ENCODE measurements around the gene ROR1.

The ROR1 gene

DNA sequence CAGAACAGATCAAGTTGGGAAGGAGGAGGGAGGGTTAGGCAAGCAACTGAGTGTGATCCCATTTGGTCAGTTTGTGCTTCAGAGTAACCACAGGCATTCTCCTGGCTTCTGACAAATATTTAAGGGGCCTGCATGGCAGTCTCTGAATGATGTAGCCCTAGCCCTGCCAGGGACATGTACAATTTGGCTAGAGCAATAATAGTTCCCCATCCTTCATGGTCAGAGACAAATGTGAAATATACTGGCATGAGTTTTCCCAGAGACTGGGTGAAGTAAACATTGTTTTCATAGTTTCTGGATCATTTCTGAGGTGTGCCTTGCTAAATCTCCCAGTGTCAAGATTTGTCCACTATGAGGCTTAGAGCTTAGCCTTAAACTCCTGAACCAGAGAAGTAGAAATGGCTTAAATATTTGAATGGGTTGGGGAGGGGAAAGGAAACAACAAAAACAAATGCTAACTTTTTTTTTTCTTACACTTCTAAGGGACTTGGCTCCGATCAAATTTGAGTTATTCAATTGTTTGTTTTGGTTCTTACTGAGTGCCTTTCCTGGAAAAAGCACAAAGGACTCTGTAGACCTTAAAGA, 387.6 kb downstream of the ROR1 start:
- Mint-ChIP-seq H3K36me3 (peaks cover 2 to 3% of the 10 kb centered on the region in 2 donors), H3K27me3 (no peaks in the 10 kb centered on the region), H3K27ac (no peak overlapping the region), H3K4me3 (no peak overlapping the region), H3K9me3 (no peaks in the 10 kb centered on the region), H3K4me1 (no peaks in the 10 kb centered on the region)
- no peak for DNase-seq
- no peak for ATAC-seq (replicated peaks)

GRCh38 chr1:64162151-64162550, 388.3 kb downstream of the ROR1 start:
- no peaks in the 10 kb centered on the region for H3K9me3 Mint-ChIP-seq
- DNase-seq (no peak), ATAC-seq (replicated peaks) (no peak)
- H3K36me3 Mint-ChIP-seq: peaks cover 2 to 3% of the 10 kb centered on the region in 2 donors
- no peaks in the 10 kb centered on the region for H3K4me1 Mint-ChIP-seq
- no peaks in the 10 kb centered on the region for H3K27me3 Mint-ChIP-seq
- no peak overlapping the region for H3K4me3 Mint-ChIP-seq
- H3K27ac Mint-ChIP-seq: no peak overlapping the region

GRCh38 chr1:64162804-64163203, 389.0 kb downstream of the ROR1 start:
- peaks cover 2 to 3% of the 10 kb centered on the region in 2 donors for H3K36me3 Mint-ChIP-seq
- DNase-seq: no peak
- ATAC-seq (replicated peaks): no peak
- no peaks in the 10 kb centered on the region for H3K27me3 Mint-ChIP-seq
- H3K9me3 Mint-ChIP-seq: no peaks in the 10 kb centered on the region
- no peak overlapping the region for H3K4me3 Mint-ChIP-seq
- no peak overlapping the region for H3K27ac Mint-ChIP-seq
- H3K4me1 Mint-ChIP-seq: no peaks in the 10 kb centered on the region

GRCh38 chr1:64163431-64163830, 389.6 kb downstream of the ROR1 start:
- H3K27me3 Mint-ChIP-seq: no peaks in the 10 kb centered on the region
- no peak overlapping the region for H3K4me3 Mint-ChIP-seq
- peaks cover 2 to 3% of the 10 kb centered on the region in 2 donors for H3K36me3 Mint-ChIP-seq
- H3K4me1 Mint-ChIP-seq: no peaks in the 10 kb centered on the region
- ATAC-seq (replicated peaks) (no peak), DNase-seq (no peak)
- H3K27ac Mint-ChIP-seq: no peak overlapping the region
- H3K9me3 Mint-ChIP-seq: no peaks in the 10 kb centered on the region

DNA sequence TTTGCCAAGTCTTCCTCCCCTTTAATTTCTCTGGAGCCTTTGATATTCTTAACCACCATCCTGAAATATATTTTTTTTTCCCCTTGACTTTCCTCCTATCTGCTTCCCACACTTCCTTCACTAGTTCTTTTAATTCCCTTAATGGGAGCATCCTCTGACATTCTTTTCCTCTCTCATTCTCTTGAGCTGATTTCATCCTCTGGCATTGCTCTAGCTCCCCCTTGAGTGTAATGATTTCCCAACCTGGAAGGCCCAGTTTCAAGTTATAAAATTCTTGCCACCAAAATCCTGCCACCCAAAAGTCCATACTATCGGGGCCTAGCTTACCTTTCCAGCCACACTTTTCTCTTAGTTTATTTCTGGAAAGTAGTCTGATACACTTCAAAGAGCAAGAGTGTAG, 390.2 kb downstream of the ROR1 start:
- H3K27ac Mint-ChIP-seq: no peak overlapping the region
- H3K4me1 Mint-ChIP-seq: no peaks in the 10 kb centered on the region
- peaks cover 2 to 3% of the 10 kb centered on the region in 2 donors for H3K36me3 Mint-ChIP-seq
- ATAC-seq (replicated peaks): no peak
- H3K27me3 Mint-ChIP-seq: no peaks in the 10 kb centered on the region
- no peak for DNase-seq
- no peaks in the 10 kb centered on the region for H3K9me3 Mint-ChIP-seq
- no peak overlapping the region for H3K4me3 Mint-ChIP-seq

DNA sequence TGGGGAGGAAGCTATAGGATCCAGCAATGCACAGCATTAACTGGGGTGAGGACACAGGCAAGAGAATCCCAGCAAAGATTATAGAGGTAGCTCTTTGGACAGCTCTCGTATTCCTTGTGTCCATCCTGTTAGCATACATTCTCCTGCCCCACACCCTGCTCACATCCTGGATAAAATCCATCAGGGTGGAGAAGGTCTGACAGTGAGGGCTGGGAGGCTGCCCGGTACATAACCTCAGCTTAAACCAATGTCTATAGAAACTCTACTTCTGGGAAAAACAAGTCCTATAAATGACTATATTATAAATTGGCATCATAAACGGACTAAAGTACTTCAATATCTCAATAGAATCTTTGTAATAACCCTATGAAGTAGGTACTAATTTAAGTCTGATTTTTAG, 392.8 kb downstream of the ROR1 start:
- ATAC-seq (replicated peaks): no peak
- Mint-ChIP-seq H3K36me3 (peaks cover 4 to 6% of the 10 kb centered on the region in 2 donors), H3K27me3 (peaks cover 6 to 7% of the 10 kb centered on the region in 2 donors), H3K9me3 (peaks cover 0 to 6% of the 10 kb centered on the region in 2 donors), H3K4me3 (no peak overlapping the region), H3K27ac (no peak overlapping the region), H3K4me1 (peaks cover 9 to 10% of the 10 kb centered on the region in 2 donors)
- DNase-seq: no peak

DNA sequence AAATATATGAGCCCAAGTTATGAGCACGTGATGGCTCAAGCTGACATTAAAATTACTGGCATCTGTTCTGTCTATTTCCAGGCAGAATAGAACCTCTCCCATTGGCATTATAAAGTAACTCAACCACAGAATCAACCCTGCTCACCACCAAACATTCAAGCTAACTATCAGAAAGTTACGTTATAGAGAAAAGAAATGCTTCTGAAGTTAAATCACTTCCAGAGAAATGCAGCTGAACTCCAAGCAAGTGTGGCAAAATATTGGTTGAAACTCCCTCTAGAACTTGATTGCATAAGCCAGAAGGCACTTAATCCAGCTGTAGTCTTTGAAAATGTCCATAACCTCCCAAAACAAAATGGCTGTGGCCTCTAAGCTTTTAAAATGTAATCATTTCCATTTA, 393.4 kb downstream of the ROR1 start:
- Mint-ChIP-seq H3K4me3 (no peak overlapping the region), H3K27ac (no peak overlapping the region), H3K27me3 (peaks cover 6 to 7% of the 10 kb centered on the region in 2 donors), H3K4me1 (peaks cover 12 to 15% of the 10 kb centered on the region in 2 donors), H3K36me3 (peaks cover 2 to 6% of the 10 kb centered on the region in 2 donors), H3K9me3 (peaks cover 0 to 6% of the 10 kb centered on the region in 2 donors)
- DNase-seq (no peak), ATAC-seq (replicated peaks) (no peak)

DNA sequence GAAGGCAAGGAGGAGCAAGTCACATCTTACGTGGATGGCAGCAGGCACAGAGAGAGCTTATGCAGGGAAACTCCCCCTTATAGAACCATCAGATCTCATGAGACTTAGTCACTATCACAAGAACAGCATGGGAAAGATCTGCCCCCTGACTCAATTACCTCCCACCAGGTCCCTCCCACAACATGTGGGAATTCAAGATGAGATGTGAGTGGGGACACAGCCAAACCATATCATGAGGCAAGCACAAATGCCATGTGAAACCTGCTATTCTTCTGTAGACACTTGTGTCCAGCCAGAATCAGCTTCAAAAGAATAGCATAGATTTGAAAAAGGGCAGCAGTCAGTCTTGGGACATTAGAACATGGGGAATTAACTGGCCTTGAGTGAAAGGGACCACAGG, 397.4 kb downstream of the ROR1 start:
- H3K4me1 Mint-ChIP-seq: peaks cover 14 to 16% of the 10 kb centered on the region in 2 donors
- no peak overlapping the region for H3K27ac Mint-ChIP-seq
- DNase-seq (no peak), ATAC-seq (replicated peaks) (no peak)
- peaks cover 4 to 6% of the 10 kb centered on the region in 2 donors for H3K36me3 Mint-ChIP-seq
- no peak overlapping the region for H3K4me3 Mint-ChIP-seq
- peaks cover 6 to 7% of the 10 kb centered on the region in 2 donors for H3K27me3 Mint-ChIP-seq
- peaks cover 0 to 6% of the 10 kb centered on the region in 2 donors for H3K9me3 Mint-ChIP-seq

DNA sequence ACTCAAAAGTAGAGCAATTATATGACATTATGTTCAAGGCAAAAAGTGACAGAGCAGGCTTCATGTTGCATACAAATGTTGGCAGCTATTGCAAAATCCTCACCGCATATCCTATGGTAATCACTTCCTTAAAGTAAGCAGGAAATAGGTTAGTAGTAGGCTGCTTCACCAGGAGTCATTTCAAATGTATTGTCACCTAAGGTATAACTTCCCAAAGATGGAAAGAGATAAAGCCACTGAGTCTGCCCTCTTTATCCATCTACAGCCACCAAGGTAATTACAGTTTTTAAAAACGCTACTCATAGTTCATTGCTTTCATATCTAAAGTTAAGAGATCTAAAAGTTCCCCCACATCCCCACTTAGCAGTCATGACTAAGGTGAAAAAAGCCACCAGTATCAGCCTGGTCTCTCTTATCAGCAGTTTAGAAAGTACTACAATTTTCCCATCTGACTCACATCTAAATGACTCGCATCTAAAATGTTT, 398.0 kb downstream of the ROR1 start:
- Mint-ChIP-seq H3K36me3 (peaks cover 4 to 6% of the 10 kb centered on the region in 2 donors), H3K27ac (no peak overlapping the region), H3K4me3 (no peak overlapping the region), H3K27me3 (peaks cover 6 to 7% of the 10 kb centered on the region in 2 donors), H3K4me1 (peaks cover 14 to 21% of the 10 kb centered on the region in 2 donors), H3K9me3 (peaks cover 0 to 6% of the 10 kb centered on the region in 2 donors)
- ATAC-seq (replicated peaks) (peak; percentile 34 to 54), DNase-seq (no peak)

GRCh38 chr1:64172458-64172983, 398.7 kb downstream of the ROR1 start:
- Mint-ChIP-seq H3K4me3 (no peak overlapping the region), H3K27ac (no peak overlapping the region), H3K4me1 (peaks cover 14 to 21% of the 10 kb centered on the region in 2 donors), H3K9me3 (peaks cover 0 to 6% of the 10 kb centered on the region in 2 donors), H3K36me3 (peaks cover 4 to 6% of the 10 kb centered on the region in 2 donors), H3K27me3 (peaks cover 6 to 7% of the 10 kb centered on the region in 2 donors)
- ATAC-seq (replicated peaks): no peak
- DNase-seq: no peak

- no peak overlapping the region for H3K27ac Mint-ChIP-seq
- peaks cover 6 to 7% of the 10 kb centered on the region in 2 donors for H3K27me3 Mint-ChIP-seq
- H3K4me3 Mint-ChIP-seq: no peak overlapping the region
Observed at GRCh38 chr1:64173336-64173940, 399.6 kb downstream of the ROR1 start.

DNA sequence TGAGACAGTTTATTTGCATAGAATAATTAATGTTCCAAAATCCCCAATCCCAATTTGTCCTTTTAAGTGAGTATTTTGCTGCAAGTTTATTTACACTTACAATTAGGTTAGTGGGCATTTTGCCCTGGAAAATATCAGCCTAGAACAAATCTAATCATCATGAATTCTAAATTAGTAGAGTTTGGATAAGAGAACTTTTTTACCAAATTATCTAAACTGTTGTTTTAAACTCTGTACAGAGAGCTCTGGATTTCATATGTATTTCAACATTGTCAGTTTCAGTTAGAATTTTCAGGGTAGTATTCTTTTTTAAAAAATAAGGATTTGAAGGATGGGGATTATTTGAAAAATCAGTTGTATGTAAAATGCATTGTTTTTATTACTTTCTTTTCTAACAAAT, 401.8 kb downstream of the ROR1 start:
- Mint-ChIP-seq H3K36me3 (peaks cover 8 to 13% of the 10 kb centered on the region in 2 donors), H3K27me3 (peaks cover 5 to 6% of the 10 kb centered on the region in 2 donors), H3K4me1 (peaks cover 14 to 21% of the 10 kb centered on the region in 2 donors), H3K27ac (no peak overlapping the region), H3K9me3 (peaks cover 0 to 4% of the 10 kb centered on the region in 2 donors), H3K4me3 (no peak overlapping the region)
- DNase-seq: no peak
- no peak for ATAC-seq (replicated peaks)

More at GRCh38 chr1:64173336-64173940, 399.6 kb downstream of the ROR1 start:
- H3K4me1 Mint-ChIP-seq: peaks cover 14 to 21% of the 10 kb centered on the region in 2 donors
- peaks cover 0 to 6% of the 10 kb centered on the region in 2 donors for H3K9me3 Mint-ChIP-seq
- DNase-seq (no peak), ATAC-seq (replicated peaks) (no peak)
- H3K36me3 Mint-ChIP-seq: peaks cover 8 to 12% of the 10 kb centered on the region in 2 donors

DNA sequence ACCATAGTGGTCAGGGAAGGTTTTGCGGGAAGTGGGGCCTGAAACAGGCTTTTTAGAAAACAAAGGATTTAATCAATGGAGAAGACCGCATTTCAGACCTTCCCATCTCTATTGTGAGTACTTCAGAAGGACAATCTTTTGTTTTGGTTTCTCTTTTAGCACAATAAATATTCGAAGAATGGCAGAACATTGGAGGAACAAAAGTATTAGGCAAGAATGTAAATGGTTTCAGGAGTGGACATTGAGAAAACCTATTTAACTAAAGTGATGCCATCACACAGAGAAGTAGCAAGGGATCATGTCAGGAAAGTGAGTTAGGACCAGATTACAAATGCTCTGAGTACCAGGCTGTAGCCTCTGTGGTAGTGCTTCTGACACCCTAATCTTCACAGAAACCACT, 402.8 kb downstream of the ROR1 start:
- Mint-ChIP-seq H3K4me3 (no peak overlapping the region), H3K4me1 (peaks cover 5 to 12% of the 10 kb centered on the region in 2 donors), H3K36me3 (peaks cover 6 to 8% of the 10 kb centered on the region in 2 donors), H3K9me3 (no peaks in the 10 kb centered on the region), H3K27me3 (no peaks in the 10 kb centered on the region), H3K27ac (no peak overlapping the region)
- DNase-seq (no peak), ATAC-seq (replicated peaks) (no peak)

GRCh38 chr1:64179588-64179987, 405.8 kb downstream of the ROR1 start:
- Mint-ChIP-seq H3K9me3 (no peaks in the 10 kb centered on the region), H3K4me3 (no peak overlapping the region), H3K4me1 (peaks cover 3 to 15% of the 10 kb centered on the region in 2 donors), H3K27me3 (peaks cover 0 to 4% of the 10 kb centered on the region in 2 donors), H3K27ac (no peak overlapping the region), H3K36me3 (peaks cover 4 to 8% of the 10 kb centered on the region in 2 donors)
- ATAC-seq (replicated peaks): no peak
- DNase-seq: no peak

DNA sequence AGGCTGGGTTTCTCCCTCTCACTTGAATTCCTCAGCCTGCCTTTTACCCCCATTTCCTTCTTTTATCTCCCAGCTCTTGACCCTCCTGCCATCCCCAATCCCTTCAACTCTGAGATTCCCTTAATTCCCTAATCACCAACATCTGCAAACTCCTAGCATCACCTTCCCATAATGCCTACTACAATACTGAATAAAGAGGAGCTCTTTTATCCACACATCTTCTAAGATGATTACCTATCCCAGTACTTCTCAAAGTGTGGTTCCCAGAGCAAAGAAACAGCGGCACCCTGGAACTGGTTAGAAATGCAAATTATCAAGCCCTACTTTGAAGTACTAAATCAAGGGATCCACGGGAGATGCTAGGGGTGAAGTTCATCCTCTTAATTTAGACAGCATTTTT, 408.4 kb downstream of the ROR1 start:
- H3K36me3 Mint-ChIP-seq: peaks cover 4 to 8% of the 10 kb centered on the region in 2 donors
- H3K27ac Mint-ChIP-seq: no peak overlapping the region
- H3K27me3 Mint-ChIP-seq: peaks cover 0 to 4% of the 10 kb centered on the region in 2 donors

More for the DNA sequence above, 408.4 kb downstream of the ROR1 start:
- Mint-ChIP-seq H3K4me3 (no peak overlapping the region), H3K4me1 (peaks cover 3 to 14% of the 10 kb centered on the region in 2 donors), H3K9me3 (no peaks in the 10 kb centered on the region)
- DNase-seq (no peak), ATAC-seq (replicated peaks) (no peak)
